Activated T-cell treated with anti-CD3 and anti-CD28 coated beads, Interleukin-2, amount 50 U/mL, for 1 hour (primary cell): ENCODE results near the gene RPL27A.
A peak's percentile ranks its signal among the peaks of the same experiment; 100 is the strongest.
"Not testable (repeated sequence)": the region's sequence is repeated elsewhere in the genome, so short reads cannot be mapped to it uniquely, and the experiment has no call there.

Experiments
- DNase-seq: peaks from one replicate; pipeline ENCODE4 v3.0.0-alpha.2; 2020

Gene RPL27A

DNA sequence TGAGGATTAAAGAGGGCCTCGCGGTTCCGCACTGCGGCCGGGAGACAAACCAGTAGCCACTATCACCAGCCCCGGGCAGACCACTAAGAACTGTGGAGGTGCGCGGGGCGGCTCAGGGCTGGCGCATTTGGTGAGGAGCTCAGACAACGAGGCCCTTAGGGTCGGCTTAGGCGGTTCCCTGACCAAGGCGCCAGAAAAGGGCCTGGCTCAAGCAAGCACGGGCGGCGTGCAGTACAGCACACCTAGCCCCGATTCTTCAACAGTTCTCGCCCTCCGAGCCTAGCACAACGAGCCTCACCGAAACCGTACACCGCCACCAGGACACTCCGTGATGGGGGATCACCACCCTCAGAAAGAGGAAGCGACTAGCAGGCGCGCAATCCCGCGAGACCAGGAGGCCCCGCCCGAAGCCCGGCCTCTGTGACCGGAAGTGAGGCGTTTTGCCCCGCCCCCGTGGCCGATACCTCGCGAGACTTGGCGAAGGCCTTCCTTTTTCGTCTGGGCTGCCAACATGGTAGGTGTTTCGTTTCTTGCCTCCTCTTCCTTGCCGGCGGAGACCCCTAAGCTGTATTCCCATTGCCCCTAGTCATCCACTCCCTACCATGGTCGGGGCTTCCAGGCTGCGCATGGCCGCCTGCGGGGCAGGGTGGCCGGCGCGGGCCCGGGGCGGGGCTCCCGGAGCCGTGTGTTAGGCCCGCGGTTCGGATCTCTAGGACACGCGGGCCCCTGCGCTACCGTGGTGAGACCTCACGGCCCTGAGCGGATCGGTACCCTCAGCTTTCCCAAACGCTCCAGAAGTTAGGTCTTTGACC is at the start of gene RPL27A, which contains the start of gene TRIM66:
TSS of gene RPL27A (plus strand) at position 490 of the 812 bp plus-strand sequence. CDS start at position 512, 22 bp downstream.
TSS of gene TRIM66 (minus strand) at position 363 of the 812 bp plus-strand sequence. CDS start 10,391 bp downstream, outside the sequence.
- peak; percentile 100 for DNase-seq

DNA sequence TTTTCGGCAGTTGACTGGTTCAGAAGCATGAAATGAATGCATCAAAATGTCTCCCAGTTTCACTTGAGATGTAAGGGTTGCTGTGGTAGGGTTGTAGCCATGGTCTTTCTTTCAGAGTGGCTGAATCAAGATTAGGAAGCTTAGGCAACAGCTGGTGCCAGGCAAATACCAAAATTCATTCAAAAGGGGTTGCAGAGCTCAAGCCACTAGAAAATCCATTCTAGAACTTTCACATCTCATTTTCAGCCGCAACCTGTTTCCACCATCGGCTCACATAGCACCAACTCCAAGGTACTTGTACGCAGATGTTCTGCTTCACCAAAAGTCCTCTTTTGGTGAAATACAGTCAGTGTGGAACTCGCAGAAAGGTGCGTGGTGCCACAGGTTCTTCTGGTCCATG is 48.1 kb upstream of the RPL27A start:
- DNase-seq, result no peak

DNA sequence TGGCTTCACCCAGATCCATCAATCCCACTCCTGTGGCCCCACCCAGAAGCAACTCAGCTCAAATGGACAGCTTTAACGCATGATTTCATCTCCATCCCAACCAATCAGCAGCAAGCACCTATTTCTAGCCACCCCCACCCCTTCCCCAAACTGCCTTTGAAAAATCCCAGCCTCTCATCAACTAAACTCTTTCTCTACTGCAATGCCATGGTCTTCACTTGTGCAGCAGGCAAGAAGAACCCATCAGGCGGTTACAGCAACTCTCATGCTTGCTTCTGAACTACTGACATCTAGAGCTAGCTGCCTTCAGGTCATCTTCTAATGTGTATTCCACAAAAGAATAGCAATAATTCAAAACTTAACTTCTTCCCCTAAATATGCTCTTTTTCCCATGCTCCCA is 46.5 kb upstream of the RPL27A start:
- DNase-seq, result no peak

DNA sequence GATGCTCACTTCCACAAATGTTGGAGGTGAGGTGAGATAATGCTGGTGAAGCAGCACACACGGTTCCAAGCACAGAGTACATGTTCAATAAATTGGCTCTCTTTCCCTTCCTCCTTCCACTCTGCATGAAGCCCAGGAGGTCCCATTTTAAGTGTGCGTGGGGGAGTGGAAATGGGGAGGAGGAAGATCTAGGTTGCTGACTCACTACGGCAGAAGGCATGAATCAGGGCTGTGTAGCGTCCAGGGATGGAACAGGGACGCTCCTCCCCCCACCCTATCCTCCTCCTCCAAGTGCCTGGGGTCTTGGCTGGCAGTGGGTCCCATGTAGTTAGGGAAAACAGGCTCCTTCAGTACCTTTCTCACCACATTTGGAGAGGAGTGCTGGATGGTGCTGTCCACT is 44.3 kb upstream of the RPL27A start:
- DNase-seq, result no peak

DNA sequence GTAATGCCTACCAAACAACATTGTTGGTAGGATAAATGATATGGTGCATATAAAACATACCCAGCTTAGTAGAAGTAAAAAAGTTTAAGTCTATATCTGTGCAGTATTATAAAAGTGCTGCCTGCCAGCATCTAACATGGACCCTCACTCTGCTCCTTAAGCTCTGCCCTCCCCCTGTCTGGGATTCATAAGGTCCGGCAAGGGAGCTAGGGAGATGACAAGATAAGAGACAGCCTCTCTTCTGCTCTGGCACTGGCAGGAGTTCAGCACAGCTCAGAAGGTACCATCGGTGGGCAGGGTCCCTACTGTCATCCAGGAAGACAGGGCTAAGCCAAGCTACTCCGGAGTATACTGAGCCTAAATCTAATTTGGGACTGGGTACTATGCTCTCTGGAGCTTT is 42.9 kb upstream of the RPL27A start:
- DNase-seq, result no peak

GRCh38 chr11:8640267-8640906 is 42.2 kb upstream of the RPL27A start:
- DNase-seq, result no peak

DNA sequence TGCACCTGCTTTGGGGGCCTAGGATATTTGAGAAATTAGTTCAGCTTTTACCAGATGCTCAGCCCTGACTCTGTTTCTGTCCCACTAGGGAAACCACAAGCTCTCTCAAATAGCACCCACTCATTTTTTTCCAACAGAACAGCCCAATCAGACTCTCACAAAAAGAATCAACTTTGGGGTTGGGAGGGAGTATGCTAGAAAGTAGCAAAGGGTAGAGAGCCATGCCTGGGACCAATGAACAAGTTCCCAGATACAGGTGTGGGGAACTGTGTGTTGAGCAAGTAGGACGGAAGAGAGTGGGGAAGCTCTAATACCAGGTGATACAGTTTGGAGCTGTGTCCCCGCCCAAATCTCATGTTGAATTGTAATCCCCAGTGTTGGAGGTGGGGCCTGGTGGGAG is 41.3 kb upstream of the RPL27A start:
- no peak for DNase-seq

GRCh38 chr11:8642196-8642841 is 40.3 kb upstream of the RPL27A start:
- no peak for DNase-seq

GRCh38 chr11:8646873-8647272 is 35.7 kb upstream of the RPL27A start:
- DNase-seq, result no peak

DNA sequence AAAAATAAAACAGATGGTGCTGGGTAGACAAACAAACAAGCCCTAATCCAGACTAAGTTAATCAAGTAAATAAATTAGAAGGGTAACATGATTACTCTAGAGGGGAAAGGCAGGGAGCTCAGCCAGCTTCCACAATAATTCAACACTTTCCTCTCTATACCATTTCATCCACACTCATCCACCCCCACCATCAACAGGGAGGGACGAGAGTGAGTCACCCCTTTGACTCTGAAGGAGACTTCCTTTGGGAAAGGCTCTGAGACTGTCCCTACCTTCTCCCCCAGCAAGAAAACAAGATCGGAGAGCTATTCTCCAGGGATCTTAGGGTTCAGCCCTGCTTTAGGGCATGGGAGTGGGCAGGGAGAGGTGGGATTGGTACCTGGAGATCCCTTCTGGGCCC is 33.2 kb upstream of the RPL27A start:
- DNase-seq, result no peak

DNA sequence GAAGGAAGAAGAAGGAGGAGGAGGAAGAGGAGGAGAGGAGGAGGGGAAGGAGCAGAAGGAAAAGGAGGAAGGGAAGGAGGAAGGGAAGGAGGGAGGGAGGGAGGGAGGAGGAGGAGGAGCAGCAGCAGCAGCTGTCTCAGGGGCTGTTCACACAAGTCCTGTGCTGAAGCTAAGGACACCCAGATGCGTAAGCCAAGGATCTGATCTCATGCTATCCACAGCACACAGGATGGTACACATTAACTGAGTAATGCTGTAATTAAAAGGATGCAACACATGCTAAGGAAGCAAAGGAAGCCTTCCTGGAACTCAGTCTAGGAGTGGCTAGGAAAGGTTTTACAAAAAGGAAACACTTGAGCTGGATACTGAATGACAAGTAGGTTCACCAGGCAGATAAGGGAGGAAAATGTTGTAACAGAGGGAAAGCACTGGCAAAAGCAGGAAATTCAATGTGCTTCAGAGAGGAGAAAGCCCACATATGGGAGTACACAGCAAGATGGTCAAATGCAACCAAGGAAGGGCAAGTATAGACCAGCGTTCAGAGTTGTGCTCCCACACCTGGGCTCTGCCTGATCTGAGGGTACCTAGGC is 32.1 kb upstream of the RPL27A start:
- DNase-seq, result no peak

DNA sequence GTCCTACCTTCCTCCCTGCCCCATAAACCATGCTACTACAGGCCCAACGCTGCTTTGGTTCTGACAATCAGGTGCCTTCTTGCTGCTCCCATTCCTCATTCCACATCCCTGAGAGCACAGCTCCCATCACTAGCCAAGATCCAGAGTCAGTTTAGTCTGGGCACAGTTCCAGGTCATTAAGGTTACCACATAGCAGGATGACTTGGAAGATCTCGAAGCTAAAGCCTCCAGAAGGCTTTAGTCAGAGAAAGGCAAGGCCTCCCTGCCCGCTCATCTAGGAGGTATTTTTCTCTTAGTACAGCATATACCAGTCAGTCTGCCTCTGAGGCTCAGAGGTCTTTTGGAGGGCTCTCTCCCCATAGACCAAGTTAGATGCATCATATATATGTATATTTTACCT is 30.5 kb upstream of the RPL27A start:
- DNase-seq, result no peak

GRCh38 chr11:8654503-8654902 is 28.1 kb upstream of the RPL27A start:
- DNase-seq, result no peak

DNA sequence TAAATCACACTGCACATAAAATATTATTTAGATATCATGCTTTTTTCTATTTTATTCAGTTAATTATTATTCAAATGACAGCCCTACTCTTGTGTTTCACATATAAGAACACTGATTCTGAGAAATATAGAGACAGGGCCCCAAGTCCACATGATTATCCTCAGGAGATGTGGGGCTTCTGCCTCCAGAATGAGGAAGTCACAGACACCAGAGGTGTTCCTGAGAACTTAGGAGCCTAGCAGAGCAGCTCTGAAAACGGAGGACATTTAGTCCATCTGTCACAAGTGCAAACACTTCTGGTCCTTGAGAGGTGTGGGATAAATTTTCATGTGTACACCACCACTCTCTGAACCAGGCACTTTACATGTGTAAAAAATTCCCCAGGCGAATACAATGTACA is 26.3 kb upstream of the RPL27A start:
- DNase-seq, result no peak

DNA sequence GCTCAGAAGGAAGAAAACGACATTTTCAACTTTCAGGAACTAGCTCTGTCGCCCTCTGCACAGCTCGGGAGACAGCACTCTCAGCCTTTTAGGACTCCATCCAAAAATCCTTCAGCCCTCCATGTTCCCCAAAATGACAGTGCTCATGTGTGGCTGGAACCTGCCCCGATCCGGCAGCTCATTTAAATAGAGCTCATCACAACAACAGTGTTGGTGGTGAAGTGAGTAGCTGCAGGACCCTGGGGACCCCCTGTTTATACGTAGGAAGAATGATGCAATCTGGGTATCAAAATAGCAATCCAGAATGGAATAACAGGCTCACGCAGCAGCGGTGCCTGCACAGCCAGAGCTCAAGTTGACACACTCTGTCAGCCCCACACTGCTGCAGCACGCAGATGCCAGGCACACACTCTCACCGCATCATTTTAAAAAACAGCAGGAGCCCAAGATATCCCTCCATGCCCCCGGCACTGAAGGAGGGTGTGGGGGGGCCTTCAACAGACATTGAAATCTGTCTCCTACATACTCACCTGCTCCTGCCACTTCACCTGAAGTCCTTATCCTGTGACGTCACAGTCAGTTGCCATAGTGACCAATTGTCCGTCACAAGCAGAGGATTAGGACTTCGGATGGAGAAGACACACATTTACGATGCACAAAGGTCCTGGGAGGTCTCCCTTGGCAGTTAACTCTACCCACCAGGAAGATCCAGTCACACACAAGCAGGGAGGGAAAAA is 24.1 kb upstream of the RPL27A start:
- no peak for DNase-seq

DNA sequence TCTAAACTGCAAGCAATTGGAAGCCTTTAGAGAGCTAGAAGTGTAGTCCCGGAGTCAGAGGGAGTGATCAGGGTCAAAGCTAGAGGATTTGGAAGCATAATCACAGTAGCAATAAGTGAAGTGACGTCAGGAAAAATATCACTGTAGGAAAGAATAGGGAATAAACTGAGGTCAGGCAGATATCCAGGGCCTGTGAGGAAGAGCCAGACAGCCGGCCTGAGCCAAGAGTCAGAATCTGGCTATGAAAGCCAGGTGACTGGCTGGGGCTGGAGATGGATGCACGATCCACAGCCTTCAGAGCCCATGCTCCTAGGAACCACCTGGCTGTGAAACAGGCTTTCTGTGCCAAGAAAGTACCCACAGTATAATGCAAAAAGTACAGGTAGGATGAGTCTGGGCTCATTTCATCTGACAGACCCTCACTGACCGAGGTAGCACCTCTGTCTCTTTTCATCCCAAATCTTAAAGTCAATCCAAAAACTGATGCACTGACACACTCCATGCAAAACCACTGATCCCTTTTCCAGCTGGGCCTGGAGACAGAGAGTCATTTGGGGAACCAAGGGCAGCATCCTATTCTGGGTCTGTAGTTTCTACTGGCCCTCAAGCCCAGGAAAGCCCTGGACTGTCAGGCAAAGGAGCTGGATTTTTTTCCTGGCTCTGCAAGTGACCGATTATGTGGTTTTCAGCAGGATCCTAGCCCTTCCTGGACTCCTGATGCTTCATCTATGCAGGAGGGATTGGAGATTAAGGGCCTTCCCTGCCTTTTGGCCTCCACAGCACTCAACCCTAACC is 21.4 kb upstream of the RPL27A start:
- DNase-seq, result no peak

DNA sequence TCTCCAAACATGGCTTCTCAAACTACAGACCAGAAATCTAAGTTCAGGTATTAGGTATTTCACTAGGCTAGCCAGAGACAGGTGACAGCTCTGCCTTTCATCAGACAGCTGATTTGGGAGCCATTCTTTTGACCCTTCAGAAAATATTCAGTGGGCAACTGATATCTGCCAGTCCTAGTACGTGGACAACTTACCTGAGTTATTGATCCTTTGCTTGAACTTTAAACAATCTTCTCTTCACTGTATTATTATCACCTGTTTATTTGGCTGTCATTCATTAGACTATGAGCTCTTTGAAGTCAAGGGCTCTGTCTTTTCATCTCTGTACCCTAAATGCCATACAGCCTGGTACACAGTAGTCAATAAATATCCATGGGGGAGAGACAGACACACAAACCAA is 17.4 kb upstream of the RPL27A start:
- no peak for DNase-seq

DNA sequence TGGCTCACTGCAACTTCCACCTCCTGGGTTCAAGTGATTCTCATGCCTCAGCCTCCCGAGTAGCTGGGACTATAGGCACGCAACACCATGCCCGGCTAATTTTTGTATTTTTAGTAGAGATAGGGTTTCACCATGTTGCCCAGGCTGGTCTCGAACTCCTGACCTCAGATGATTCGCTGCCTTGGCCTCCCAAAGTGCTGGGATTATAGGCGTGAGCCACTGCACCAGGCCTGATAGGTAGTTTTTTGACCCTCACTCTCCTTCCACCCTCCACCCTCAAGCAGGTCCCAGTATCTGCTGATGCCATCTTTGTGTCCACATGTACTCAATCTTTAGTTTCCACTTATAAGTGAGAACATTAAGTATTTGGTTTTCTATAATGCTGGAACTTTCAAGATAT is 12.5 kb upstream of the RPL27A start:
- DNase-seq, result not testable (repeated sequence)

- DNase-seq, result no peak
Measured at GRCh38 chr11:8671193-8671612, 11.4 kb upstream of the RPL27A start.

GRCh38 chr11:8671651-8672062 is 10.9 kb upstream of the RPL27A start:
- DNase-seq, result no peak

DNA sequence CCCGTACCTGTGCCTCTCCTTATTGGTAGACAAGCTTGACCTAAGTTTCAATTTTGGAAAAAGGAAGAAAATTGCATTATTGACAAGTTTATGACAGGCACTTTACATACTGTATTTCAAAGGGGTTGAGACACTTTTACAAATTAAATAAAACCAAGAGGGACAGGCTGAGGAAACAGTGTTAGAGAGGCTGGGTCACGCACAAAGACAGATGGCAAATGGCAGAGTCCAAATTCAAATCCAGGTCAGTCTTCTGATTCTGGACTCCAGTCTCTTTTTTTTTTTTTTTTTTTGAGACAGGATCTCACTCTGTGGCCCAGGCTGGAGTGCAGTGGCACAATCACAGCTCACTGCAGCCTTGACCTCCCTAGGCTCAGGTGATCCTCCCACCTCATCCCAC is 10.2 kb upstream of the RPL27A start:
- DNase-seq, result no peak

DNA sequence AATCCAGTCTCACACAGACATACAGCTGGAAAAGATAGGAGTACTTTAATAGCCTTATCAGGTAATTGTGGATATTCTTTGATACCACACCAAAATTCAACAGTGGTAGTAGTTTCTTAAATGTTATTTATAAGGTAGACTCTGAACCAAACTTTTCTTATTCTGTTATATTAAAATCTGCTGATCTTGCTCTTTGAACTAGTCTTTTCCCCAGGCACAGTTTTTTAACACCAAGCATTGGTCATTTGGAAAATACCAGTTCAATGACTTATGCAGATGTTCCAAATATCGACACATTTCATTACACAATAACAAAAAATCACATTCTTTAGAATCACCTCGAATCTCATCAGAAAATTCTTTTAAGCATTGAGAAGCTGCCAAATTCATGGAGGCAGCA is 7.7 kb upstream of the RPL27A start:
- DNase-seq, result no peak
